Ovary (tissue), 3 donors: ENCODE measurements around the gene SLC13A5.

Experiments used
- POLR2A ChIP-seq: fragments of 450-650 bp; IDR thresholded peaks from one replicate; pipeline ENCODE4 v1.6.1; 2017; ENCODE audit warnings: antibody characterized with exemption, mild to moderate bottlenecking, moderate library complexity
- TF ChIP-seq, protein P1 (sequence below), 3 donors: fragments of 450-650 bp in 2 of 3; fragments of 200-600 bp in 1 of 3; IDR thresholded peaks; one replicate each; pipeline versions ENCODE4 v1.5.1 to v1.8.0; 2016 to 2022; ENCODE audit warnings: antibody characterized with exemption in 3 of 3, mild to moderate bottlenecking in 1 of 3
- donor health status: DM: no; HTN: no; CAD: no.

DNA sequence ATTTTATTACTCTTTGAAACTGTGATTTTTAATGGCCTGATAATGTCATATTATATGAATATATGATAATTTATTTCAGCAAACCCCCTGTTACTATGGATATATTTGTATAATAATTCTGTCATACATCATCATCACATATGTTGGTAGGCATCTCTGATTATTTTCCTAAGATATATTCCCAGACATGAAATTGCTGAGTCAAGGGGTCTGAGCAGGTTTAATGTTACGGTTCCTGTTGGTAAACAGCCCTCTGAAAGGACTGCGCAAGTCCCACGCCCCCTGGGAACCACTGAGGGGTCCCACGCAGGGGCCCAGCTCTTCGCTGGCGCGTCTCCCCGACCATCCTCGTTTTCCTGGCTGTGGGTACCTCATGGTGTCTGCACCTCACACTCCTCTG lies 24.2 kb downstream of the SLC13A5 start:
- TF ChIP-seq, protein P1, sequence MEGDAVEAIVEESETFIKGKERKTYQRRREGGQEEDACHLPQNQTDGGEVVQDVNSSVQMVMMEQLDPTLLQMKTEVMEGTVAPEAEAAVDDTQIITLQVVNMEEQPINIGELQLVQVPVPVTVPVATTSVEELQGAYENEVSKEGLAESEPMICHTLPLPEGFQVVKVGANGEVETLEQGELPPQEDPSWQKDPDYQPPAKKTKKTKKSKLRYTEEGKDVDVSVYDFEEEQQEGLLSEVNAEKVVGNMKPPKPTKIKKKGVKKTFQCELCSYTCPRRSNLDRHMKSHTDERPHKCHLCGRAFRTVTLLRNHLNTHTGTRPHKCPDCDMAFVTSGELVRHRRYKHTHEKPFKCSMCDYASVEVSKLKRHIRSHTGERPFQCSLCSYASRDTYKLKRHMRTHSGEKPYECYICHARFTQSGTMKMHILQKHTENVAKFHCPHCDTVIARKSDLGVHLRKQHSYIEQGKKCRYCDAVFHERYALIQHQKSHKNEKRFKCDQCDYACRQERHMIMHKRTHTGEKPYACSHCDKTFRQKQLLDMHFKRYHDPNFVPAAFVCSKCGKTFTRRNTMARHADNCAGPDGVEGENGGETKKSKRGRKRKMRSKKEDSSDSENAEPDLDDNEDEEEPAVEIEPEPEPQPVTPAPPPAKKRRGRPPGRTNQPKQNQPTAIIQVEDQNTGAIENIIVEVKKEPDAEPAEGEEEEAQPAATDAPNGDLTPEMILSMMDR (IDR thresholded peaks at IDR 0.05): no peak
- no peak for TF ChIP-seq POLR2A
